WTC11 (cell line): ENCODE data around the gene ARL8A. TPM values are rescaled to one million over a fixed set of nuclear protein-coding genes. Genes with fewer than 3 reads are reported as not detected.
"Not testable (repeated sequence)": the region's sequence is repeated elsewhere in the genome, so short reads cannot be mapped to it uniquely, and the experiment has no call there.

Experiments
- ATAC-seq: fragments of 200-7000 bp; cut with Tn5 transposase; 2 replicates; pipeline ENCODE4 v1.10.0; 2021; ENCODE audit warnings: mild to moderate bottlenecking, moderate library complexity
- CTCF ChIA-PET: fragments of 300-600 bp; sonication (Branson Sonifier 250); formaldehyde crosslinking; loops from one replicate; lab custom pipeline; 2021; ENCODE audit warnings: antibody characterized with exemption; lab: Charles Lee
- POLR2A ChIA-PET: fragments of 350-600 bp; sonication (Branson Sonifier 250); formaldehyde crosslinking; loops from one replicate; lab custom pipeline; 2021; ENCODE audit warnings: antibody characterized with exemption; lab: Charles Lee
- DNase-seq: peaks from one replicate; pipeline ENCODE4 v3.0.0; 2021; ENCODE audit warnings: low spot score
- H3K27ac Mint-ChIP-seq: 2 replicates; pipeline ENCODE4 v1.8.0; 2021; ENCODE audit warnings: mixed read lengths
- H3K27me3 Mint-ChIP-seq: 2 replicates; pipeline ENCODE4 v1.8.0; 2021; ENCODE audit warnings: low read depth, mild to moderate bottlenecking, moderate library complexity, mixed read lengths
- H3K36me3 Mint-ChIP-seq: 2 replicates; pipeline ENCODE4 v1.8.0; 2021; ENCODE audit warnings: mixed read lengths
- H3K4me1 Mint-ChIP-seq: 2 replicates; pipeline ENCODE4 v1.8.0; 2022; ENCODE audit warnings: mixed read lengths
- H3K4me3 Mint-ChIP-seq: 2 replicates; pipeline ENCODE4 v1.8.0; 2021; ENCODE audit warnings: mild to moderate bottlenecking, moderate library complexity, mixed read lengths
- H3K9me3 Mint-ChIP-seq: 2 replicates; pipeline ENCODE4 v1.8.0; 2021; ENCODE audit warnings: mixed read lengths
- CTCF ChIP-seq: fragments of 200-600 bp; IDR thresholded peaks from 2 replicates; pipeline ENCODE4 v1.8.0; 2022; ENCODE audit warnings: antibody characterized with exemption
- E2F5 ChIP-seq: sonication (generic); formaldehyde crosslinking; IDR thresholded peaks from 2 replicates; pipeline ENCODE4 v1.8.1; 2022; ENCODE audit warnings: mild to moderate bottlenecking, moderate library complexity, missing genetic modification reagents
- ELF4 ChIP-seq: sonication (generic); formaldehyde crosslinking; IDR thresholded peaks from 2 replicates; pipeline ENCODE4 v1.8.1; 2022; ENCODE audit warnings: low read depth, mild to moderate bottlenecking, moderate library complexity, missing genetic modification reagents
- FOXJ3 ChIP-seq: sonication (generic); formaldehyde crosslinking; IDR thresholded peaks from 2 replicates; pipeline ENCODE4 v1.9.0; 2021; ENCODE audit warnings: missing genetic modification reagents, mild to moderate bottlenecking, borderline replicate concordance
- FOXP4 ChIP-seq: sonication (generic); formaldehyde crosslinking; IDR thresholded peaks from 2 replicates; pipeline ENCODE4 v1.8.0; 2022; ENCODE audit warnings: mild to moderate bottlenecking, missing genetic modification reagents
- HMGXB4 ChIP-seq: sonication (generic); formaldehyde crosslinking; IDR thresholded peaks from 2 replicates; pipeline ENCODE4 v1.8.1; 2023; ENCODE audit warnings: mild to moderate bottlenecking, moderate library complexity, missing genetic modification reagents
- NFE2L1 ChIP-seq: sonication (generic); formaldehyde crosslinking; IDR thresholded peaks from 2 replicates; pipeline ENCODE4 v1.8.1; 2023; ENCODE audit warnings: missing genetic modification reagents
- OVOL2 ChIP-seq: fragments of 250-450 bp; sonication (Bioruptor Pico); IDR thresholded peaks from 2 replicates; pipeline ENCODE4 v1.9.0; 2021; ENCODE audit warnings: mild to moderate bottlenecking, borderline replicate concordance
- ZBTB21 ChIP-seq: sonication (generic); formaldehyde crosslinking; IDR thresholded peaks from 2 replicates; pipeline ENCODE4 v1.8.1; 2023; ENCODE audit warnings: mild to moderate bottlenecking, missing genetic modification reagents, borderline replicate concordance
- ZNF423 ChIP-seq: fragments of 250-450 bp; sonication (Bioruptor Pico); IDR thresholded peaks from 2 replicates; pipeline ENCODE4 v2.1.2; 2022; ENCODE audit warnings: mild to moderate bottlenecking, moderate library complexity
- total RNA-seq: library from RNA; stranded (reverse); gene quantifications from 3 replicates; pipeline ENCODE4 v1.2.3, GENCODE V29; 2021

The ARL8A gene
- total RNA-seq, 1 experiment from 2014 or later, result 47.2 TPM

- TF ChIP-seq FOXJ3 (CRISPR knock-in tag), result no peak
Observed at GRCh38 chr1:202194328-202194648, 49.8 kb upstream of the ARL8A start (continued).

GRCh38 chr1:202193614-202194327 is 49.2 kb upstream of the ARL8A start, which contains the start of gene LGR6:
TSS of gene LGR6 (plus strand) at chr1:202193799. CDS start at chr1:202193990, 191 bp downstream.
- DNase-seq (peak; percentile 47), ATAC-seq (peak; percentile 19)
- POLR2A ChIA-PET, result interaction anchor here (0.7 kb wide), 1 partner anchor 14 kb away, joined by 3 read pairs; no protein-coding TSS in a partner anchor
- Mint-ChIP-seq H3K9me3 (no peaks in the 10 kb centered on the region), H3K4me3 (peak within 1 kb of the TSS; percentile 77), H3K27me3 (peaks cover 38% of the 10 kb centered on the region), H3K27ac (no peak within 1 kb of the TSS), H3K4me1 (peaks cover 3% of the 10 kb centered on the region), H3K36me3 (no peaks in the 10 kb centered on the region)
- CTCF ChIA-PET, result interaction anchor here (0.8 to 5.0 kb wide), 33 partner anchors 9 to 526 kb away, joined by 3 to 52 read pairs (median 7); partner anchors contain the start of gene PPP1R12B
- TF ChIP-seq ZBTB21 (CRISPR knock-in tag), result no peak
- TF ChIP-seq ZNF423 (CRISPR knock-in tag), result peak; percentile 50; the same call in 1 of the 2 replicates

- Mint-ChIP-seq H3K4me3 (peak overlapping the region; percentile 77), H3K27ac (no peak overlapping the region), H3K27me3 (peaks cover 38% of the 10 kb centered on the region), H3K4me1 (peaks cover 3% of the 10 kb centered on the region), H3K36me3 (no peaks in the 10 kb centered on the region), H3K9me3 (no peaks in the 10 kb centered on the region)
- ATAC-seq (peak; percentile 68), DNase-seq (peak; percentile 89)
- TF ChIP-seq NFE2L1 (CRISPR knock-in tag) (no peak), OVOL2 (CRISPR knock-in tag) (no peak), E2F5 (0 out of 2 replicates have a peak, but pooled peaks have one; percentile 31), CTCF (peak; percentile 80), HMGXB4 (CRISPR knock-in tag) (peak; percentile 33; the same call in 1 of the 2 replicates), FOXP4 (CRISPR knock-in tag) (0 out of 2 replicates have a peak, but pooled peaks have one; percentile 16), ELF4 (CRISPR knock-in tag) (no peak)
- POLR2A ChIA-PET, result interaction anchor here (0.7 kb wide), 1 partner anchor 14 kb away, joined by 3 read pairs; no protein-coding TSS in a partner anchor
- CTCF ChIA-PET, result interaction anchor here (0.6 to 5.0 kb wide), 50 partner anchors 8 to 526 kb away, joined by 3 to 52 read pairs (median 5); partner anchors contain the start of genes PPP1R12B, PTPN7 and UBE2T
Observed at GRCh38 chr1:202192770-202193613, 48.5 kb upstream of the ARL8A start.

- not testable (repeated sequence) for H3K27ac Mint-ChIP-seq
Observed at GRCh38 chr1:202191391-202191790, 46.9 kb upstream of the ARL8A start.

More at GRCh38 chr1:202191391-202191790, 46.9 kb upstream of the ARL8A start:
- H3K36me3 Mint-ChIP-seq, H3K4me1 Mint-ChIP-seq, ATAC-seq, DNase-seq, POLR2A ChIA-PET, H3K4me3 Mint-ChIP-seq, CTCF ChIA-PET, H3K9me3 Mint-ChIP-seq: not testable (repeated sequence)
- peaks cover 33% of the 10 kb centered on the region for H3K27me3 Mint-ChIP-seq
